GM19239 (cell line): Measurements from ENCODE around the gene MDN1.
A peak's percentile ranks its signal among the peaks of the same experiment; 100 is the strongest.
"Not testable (repeated sequence)": the region's sequence is repeated elsewhere in the genome, so short reads cannot be mapped to it uniquely, and the experiment has no call there.

Experiments used
- DNase-seq: peaks from one replicate; pipeline ENCODE4 v3.0.0; 2011; ENCODE audit warnings: low spot score; ENCODE audit not compliant: insufficient read length
- FAIRE-seq: peaks from 2 replicates; lab custom pipeline; 2011; peaks lifted over from hg19 to GRCh38; lab: Jason Lieb, UNC

The MDN1 gene

GRCh38 chr6:89828475-89828987 lies 8.9 kb upstream of the MDN1 start:
- not testable (repeated sequence) for DNase-seq, FAIRE-seq

- FAIRE-seq: no peak
Observed at GRCh38 chr6:89826029-89826528, 6.5 kb upstream of the MDN1 start.

GRCh38 chr6:89818977-89819335 lies 638 bp downstream of the MDN1 start:
- DNase-seq: no peak
- peak; percentile 57 for FAIRE-seq

More at GRCh38 chr6:89826029-89826528, 6.5 kb upstream of the MDN1 start:
- no peak for DNase-seq

- FAIRE-seq (no peak), DNase-seq (no peak)
Observed at GRCh38 chr6:89817481-89817880, 2.1 kb downstream of the MDN1 start.

- FAIRE-seq, DNase-seq: not testable (repeated sequence)
Observed at GRCh38 chr6:89813422-89813821, 6.2 kb downstream of the MDN1 start.

GRCh38 chr6:89807581-89807980 lies 12.0 kb downstream of the MDN1 start:
- DNase-seq (no peak), FAIRE-seq (no peak)

GRCh38 chr6:89805814-89806371 lies 13.7 kb downstream of the MDN1 start:
- DNase-seq (no peak), FAIRE-seq (no peak)

GRCh38 chr6:89803271-89803670 lies 16.3 kb downstream of the MDN1 start:
- FAIRE-seq (no peak), DNase-seq (no peak)

GRCh38 chr6:89799756-89800155 lies 19.8 kb downstream of the MDN1 start:
- DNase-seq (no peak), FAIRE-seq (no peak)

- FAIRE-seq (no peak), DNase-seq (no peak)
Observed at GRCh38 chr6:89799096-89799495, 20.5 kb downstream of the MDN1 start.

- DNase-seq: no peak
- FAIRE-seq: no peak
Observed at GRCh38 chr6:89797317-89797716, 22.3 kb downstream of the MDN1 start.

GRCh38 chr6:89794324-89794723 lies 25.3 kb downstream of the MDN1 start:
- DNase-seq (no peak), FAIRE-seq (peak; percentile 78)

GRCh38 chr6:89793586-89793985 lies 26.0 kb downstream of the MDN1 start:
- FAIRE-seq (no peak), DNase-seq (no peak)

GRCh38 chr6:89792881-89793280 lies 26.7 kb downstream of the MDN1 start:
- FAIRE-seq: peak; percentile 49
- DNase-seq: peak; percentile 17

GRCh38 chr6:89790403-89790802 lies 29.2 kb downstream of the MDN1 start:
- FAIRE-seq: no peak
- DNase-seq: no peak

GRCh38 chr6:89789980-89790379 lies 29.6 kb downstream of the MDN1 start:
- no peak for FAIRE-seq
- DNase-seq: no peak

- FAIRE-seq (no peak), DNase-seq (no peak)
Observed at GRCh38 chr6:89787660-89788328, 31.8 kb downstream of the MDN1 start.

GRCh38 chr6:89786970-89787369 lies 32.6 kb downstream of the MDN1 start:
- no peak for DNase-seq
- no peak for FAIRE-seq

- no peak for DNase-seq
- no peak for FAIRE-seq
Observed at GRCh38 chr6:89784838-89785237, 34.8 kb downstream of the MDN1 start.

- not testable (repeated sequence) for FAIRE-seq, DNase-seq
Observed at GRCh38 chr6:89783293-89783692, 36.3 kb downstream of the MDN1 start.

GRCh38 chr6:89782222-89782621 lies 37.4 kb downstream of the MDN1 start:
- FAIRE-seq (no peak), DNase-seq (no peak)
